HEK293 (cell line): ENCODE measurements around the gene TMEM91.

Experiments
- FEZF1 ChIP-seq: fragments of 450-650 bp; formaldehyde crosslinking; IDR thresholded peaks from 2 replicates; pipeline ENCODE4 v1.5.1; 2016; ENCODE audit warnings: missing biosample characterization, missing genetic modification characterization
- PRDM4 ChIP-seq: fragments of 450-650 bp; formaldehyde crosslinking; IDR thresholded peaks from 2 replicates; pipeline ENCODE4 v1.5.1; 2017; ENCODE audit warnings: missing biosample characterization, missing genetic modification characterization
- SCRT2 ChIP-seq: fragments of 450-650 bp; formaldehyde crosslinking; IDR thresholded peaks from 2 replicates; pipeline ENCODE4 v1.5.1; 2016; ENCODE audit warnings: missing biosample characterization, missing genetic modification characterization
- SP2 ChIP-seq: fragments of 450-650 bp; formaldehyde crosslinking; IDR thresholded peaks from 2 replicates; pipeline ENCODE4 v1.5.1; 2016; ENCODE audit warnings: missing biosample characterization, missing genetic modification characterization
- SP7 ChIP-seq: fragments of 450-650 bp; formaldehyde crosslinking; IDR thresholded peaks from 2 replicates; pipeline ENCODE4 v1.5.1; 2016; ENCODE audit warnings: missing biosample characterization, missing genetic modification characterization
- ZBTB11 ChIP-seq: fragments of 450-650 bp; formaldehyde crosslinking; conservative IDR thresholded peaks from 2 replicates; pipeline ENCODE4 v1.5.1; 2016; ENCODE audit warnings: low read depth, missing biosample characterization, missing genetic modification characterization
- ZBTB6 ChIP-seq: fragments of 450-650 bp; formaldehyde crosslinking; IDR thresholded peaks from 2 replicates; pipeline ENCODE4 v1.5.1; 2017; ENCODE audit warnings: missing biosample characterization, missing genetic modification characterization
- ZNF175 ChIP-seq: fragments of 450-650 bp; formaldehyde crosslinking; IDR thresholded peaks from 2 replicates; pipeline ENCODE4 v1.5.1; 2016; ENCODE audit warnings: missing biosample characterization, missing genetic modification characterization
- ZNF302 ChIP-seq: fragments of 450-650 bp; formaldehyde crosslinking; IDR thresholded peaks from 2 replicates; pipeline ENCODE4 v1.5.1; 2016; ENCODE audit warnings: missing biosample characterization, missing genetic modification characterization, low read depth
- ZNF366 ChIP-seq: fragments of 450-650 bp; formaldehyde crosslinking; conservative IDR thresholded peaks from 2 replicates; pipeline ENCODE4 v1.5.1; 2016; ENCODE audit warnings: missing biosample characterization, missing genetic modification characterization
- ZNF416 ChIP-seq: fragments of 450-650 bp; formaldehyde crosslinking; IDR thresholded peaks from 2 replicates; pipeline ENCODE4 v1.5.1; 2016; ENCODE audit warnings: missing biosample characterization, missing genetic modification characterization
- ZNF48 ChIP-seq: fragments of 450-650 bp; formaldehyde crosslinking; IDR thresholded peaks from 2 replicates; pipeline ENCODE4 v1.5.1; 2016; ENCODE audit warnings: missing biosample characterization, missing genetic modification characterization
- ZNF596 ChIP-seq: fragments of 450-650 bp; IDR thresholded peaks from 2 replicates; pipeline ENCODE4 v1.5.0; 2018; ENCODE audit warnings: missing biosample characterization, mild to moderate bottlenecking, missing genetic modification characterization, moderate library complexity
- ZNF629 ChIP-seq: fragments of 450-650 bp; formaldehyde crosslinking; IDR thresholded peaks from 2 replicates; pipeline ENCODE4 v1.5.1; 2017; ENCODE audit warnings: missing biosample characterization, missing genetic modification characterization
- ZNF658 ChIP-seq: fragments of 450-650 bp; formaldehyde crosslinking; IDR thresholded peaks from 2 replicates; pipeline ENCODE4; 2016; ENCODE audit warnings: missing biosample characterization, missing genetic modification characterization
- ZNF704 ChIP-seq: fragments of 450-650 bp; formaldehyde crosslinking; IDR thresholded peaks from 2 replicates; pipeline ENCODE4 v1.5.1; 2016; ENCODE audit warnings: missing biosample characterization, missing genetic modification characterization
- ZNF707 ChIP-seq: fragments of 450-650 bp; formaldehyde crosslinking; IDR thresholded peaks from 2 replicates; pipeline ENCODE4 v1.5.1; 2016; ENCODE audit warnings: missing biosample characterization, missing genetic modification characterization
- ZNF76 ChIP-seq: fragments of 450-650 bp; formaldehyde crosslinking; IDR thresholded peaks from 2 replicates; pipeline ENCODE4; 2016; ENCODE audit warnings: low read depth, missing biosample characterization, missing genetic modification characterization, borderline replicate concordance
- ZNF776 ChIP-seq: fragments of 450-650 bp; formaldehyde crosslinking; IDR thresholded peaks from 2 replicates; pipeline ENCODE4 v1.5.0; 2017; ENCODE audit warnings: missing biosample characterization, missing genetic modification characterization, borderline replicate concordance
- ZNF791 ChIP-seq: fragments of 450-650 bp; formaldehyde crosslinking; IDR thresholded peaks from 2 replicates; pipeline ENCODE4 v1.5.1; 2016; ENCODE audit warnings: missing biosample characterization, missing genetic modification characterization
- ZSCAN23 ChIP-seq: fragments of 450-650 bp; formaldehyde crosslinking; IDR thresholded peaks from 2 replicates; pipeline ENCODE4 v1.5.1; 2016; ENCODE audit warnings: missing biosample characterization, missing genetic modification characterization
- ZXDB ChIP-seq: fragments of 450-650 bp; formaldehyde crosslinking; IDR thresholded peaks from 2 replicates; pipeline ENCODE4 v1.5.1; 2016; ENCODE audit warnings: missing biosample characterization, missing genetic modification characterization
- TF ChIP-seq, protein P1 (sequence below): fragments of 450-650 bp; formaldehyde crosslinking; IDR thresholded peaks from 2 replicates; pipeline ENCODE4 v1.5.1; 2016; ENCODE audit warnings: missing biosample characterization, missing genetic modification characterization
- TF ChIP-seq, protein P2 (sequence below): fragments of 450-650 bp; formaldehyde crosslinking; IDR thresholded peaks from 2 replicates; pipeline ENCODE4 v1.5.1; 2016; ENCODE audit warnings: missing biosample characterization, missing genetic modification characterization
- TF ChIP-seq, protein P3 (sequence below): fragments of 450-650 bp; formaldehyde crosslinking; IDR thresholded peaks from 2 replicates; pipeline ENCODE4 v1.5.1; 2016; ENCODE audit warnings: missing biosample characterization, missing genetic modification characterization

TMEM91 gene

GRCh38 chr19:41351339-41352245 lies 24.7 kb upstream of the TMEM91 start (continued):
- TF ChIP-seq, protein P1, sequence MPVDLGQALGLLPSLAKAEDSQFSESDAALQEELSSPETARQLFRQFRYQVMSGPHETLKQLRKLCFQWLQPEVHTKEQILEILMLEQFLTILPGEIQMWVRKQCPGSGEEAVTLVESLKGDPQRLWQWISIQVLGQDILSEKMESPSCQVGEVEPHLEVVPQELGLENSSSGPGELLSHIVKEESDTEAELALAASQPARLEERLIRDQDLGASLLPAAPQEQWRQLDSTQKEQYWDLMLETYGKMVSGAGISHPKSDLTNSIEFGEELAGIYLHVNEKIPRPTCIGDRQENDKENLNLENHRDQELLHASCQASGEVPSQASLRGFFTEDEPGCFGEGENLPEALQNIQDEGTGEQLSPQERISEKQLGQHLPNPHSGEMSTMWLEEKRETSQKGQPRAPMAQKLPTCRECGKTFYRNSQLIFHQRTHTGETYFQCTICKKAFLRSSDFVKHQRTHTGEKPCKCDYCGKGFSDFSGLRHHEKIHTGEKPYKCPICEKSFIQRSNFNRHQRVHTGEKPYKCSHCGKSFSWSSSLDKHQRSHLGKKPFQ (tag by site-specific recombination): no peak
- TF ChIP-seq ZNF707 (tag by site-specific recombination) (no peak), ZNF302 (tag by site-specific recombination) (no peak), SP2 (tag by site-specific recombination) (peak; percentile 84), ZXDB (tag by site-specific recombination) (peak; percentile 95), ZSCAN23 (tag by site-specific recombination) (no peak), ZNF416 (tag by site-specific recombination) (no peak), ZNF76 (tag by site-specific recombination) (no peak), ZNF791 (tag by site-specific recombination) (no peak), ZNF658 (no peak), ZNF776 (no peak), ZBTB6 (tag by site-specific recombination) (no peak), SP7 (tag by site-specific recombination) (peak; percentile 81), PRDM4 (tag by site-specific recombination) (no peak), FEZF1 (no peak), ZNF366 (tag by site-specific recombination) (peak; percentile 55; the same call in 1 of the 2 replicates), ZNF596 (tag by site-specific recombination) (no peak), ZNF175 (tag by site-specific recombination) (no peak), ZNF48 (no peak), SCRT2 (no peak), ZNF629 (tag by site-specific recombination) (no peak), ZBTB11 (tag by site-specific recombination) (no peak), ZNF704 (tag by site-specific recombination) (no peak)
- TF ChIP-seq, protein P2, sequence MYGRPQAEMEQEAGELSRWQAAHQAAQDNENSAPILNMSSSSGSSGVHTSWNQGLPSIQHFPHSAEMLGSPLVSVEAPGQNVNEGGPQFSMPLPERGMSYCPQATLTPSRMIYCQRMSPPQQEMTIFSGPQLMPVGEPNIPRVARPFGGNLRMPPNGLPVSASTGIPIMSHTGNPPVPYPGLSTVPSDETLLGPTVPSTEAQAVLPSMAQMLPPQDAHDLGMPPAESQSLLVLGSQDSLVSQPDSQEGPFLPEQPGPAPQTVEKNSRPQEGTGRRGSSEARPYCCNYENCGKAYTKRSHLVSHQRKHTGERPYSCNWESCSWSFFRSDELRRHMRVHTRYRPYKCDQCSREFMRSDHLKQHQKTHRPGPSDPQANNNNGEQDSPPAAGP: no peak; the same call in 1 of the 2 replicates
- TF ChIP-seq, protein P3, sequence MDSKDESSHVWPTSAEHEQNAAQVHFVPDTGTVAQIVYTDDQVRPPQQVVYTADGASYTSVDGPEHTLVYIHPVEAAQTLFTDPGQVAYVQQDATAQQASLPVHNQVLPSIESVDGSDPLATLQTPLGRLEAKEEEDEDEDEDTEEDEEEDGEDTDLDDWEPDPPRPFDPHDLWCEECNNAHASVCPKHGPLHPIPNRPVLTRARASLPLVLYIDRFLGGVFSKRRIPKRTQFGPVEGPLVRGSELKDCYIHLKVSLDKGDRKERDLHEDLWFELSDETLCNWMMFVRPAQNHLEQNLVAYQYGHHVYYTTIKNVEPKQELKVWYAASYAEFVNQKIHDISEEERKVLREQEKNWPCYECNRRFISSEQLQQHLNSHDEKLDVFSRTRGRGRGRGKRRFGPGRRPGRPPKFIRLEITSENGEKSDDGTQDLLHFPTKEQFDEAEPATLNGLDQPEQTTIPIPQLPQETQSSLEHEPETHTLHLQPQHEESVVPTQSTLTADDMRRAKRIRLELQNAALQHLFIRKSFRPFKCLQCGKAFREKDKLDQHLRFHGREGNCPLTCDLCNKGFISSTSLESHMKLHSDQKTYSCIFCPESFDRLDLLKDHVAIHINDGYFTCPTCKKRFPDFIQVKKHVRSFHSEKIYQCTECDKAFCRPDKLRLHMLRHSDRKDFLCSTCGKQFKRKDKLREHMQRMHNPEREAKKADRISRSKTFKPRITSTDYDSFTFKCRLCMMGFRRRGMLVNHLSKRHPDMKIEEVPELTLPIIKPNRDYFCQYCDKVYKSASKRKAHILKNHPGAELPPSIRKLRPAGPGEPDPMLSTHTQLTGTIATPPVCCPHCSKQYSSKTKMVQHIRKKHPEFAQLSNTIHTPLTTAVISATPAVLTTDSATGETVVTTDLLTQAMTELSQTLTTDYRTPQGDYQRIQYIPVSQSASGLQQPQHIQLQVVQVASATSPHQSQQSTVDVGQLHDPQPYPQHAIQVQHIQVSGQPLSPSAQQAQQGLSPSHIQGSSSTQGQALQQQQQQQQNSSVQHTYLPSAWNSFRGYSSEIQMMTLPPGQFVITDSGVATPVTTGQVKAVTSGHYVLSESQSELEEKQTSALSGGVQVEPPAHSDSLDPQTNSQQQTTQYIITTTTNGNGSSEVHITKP: peak; percentile 80
